ENCODE data around the gene ILDR2.
A peak's percentile ranks its signal among the peaks of the same experiment; 100 is the strongest.

ILDR2 gene

GRCh38 chr1:166924823-166925541, 50.4 kb downstream of the ILDR2 start:
- DNase-seq: no peak

- DNase-seq: peak in 1 of 14 donors; percentile 13
These were observed 54.5 kb downstream of the ILDR2 start for GRCh38 chr1:166920561-166921475.

GRCh38 chr1:166918956-166919316, 56.4 kb downstream of the ILDR2 start:
- no peak for DNase-seq

GRCh38 chr1:166918088-166918955, 57.0 kb downstream of the ILDR2 start:
- no peak for DNase-seq

GRCh38 chr1:166915941-166916340, 59.4 kb downstream of the ILDR2 start:
- no peak for DNase-seq

- DNase-seq: no peak
These were observed 60.3 kb downstream of the ILDR2 start for GRCh38 chr1:166915042-166915441.

- no peak for DNase-seq
These were observed 61.2 kb downstream of the ILDR2 start for GRCh38 chr1:166914111-166914510.

GRCh38 chr1:166911624-166912023, 63.7 kb downstream of the ILDR2 start:
- no peak for DNase-seq

- DNase-seq: peak in 9 of 14 donors; percentile 1 to 52 (median 12)
These were observed 64.8 kb downstream of the ILDR2 start for GRCh38 chr1:166910396-166910994.

GRCh38 chr1:166908942-166909341, 66.4 kb downstream of the ILDR2 start:
- DNase-seq: no peak

- DNase-seq: no peak
These were observed 67.6 kb downstream of the ILDR2 start for GRCh38 chr1:166907763-166908162.

- no peak for DNase-seq
These were observed 68.3 kb downstream of the ILDR2 start for GRCh38 chr1:166907051-166907450.

- DNase-seq: no peak
These were observed 68.7 kb downstream of the ILDR2 start for GRCh38 chr1:166906647-166907046.

- DNase-seq: no peak
These were observed 69.4 kb downstream of the ILDR2 start for GRCh38 chr1:166905900-166906299.

- DNase-seq: no peak
These were observed 70.2 kb downstream of the ILDR2 start for GRCh38 chr1:166905136-166905535.

- no peak for DNase-seq
These were observed 72.1 kb downstream of the ILDR2 start for GRCh38 chr1:166903232-166903631.

GRCh38 chr1:166902279-166902678, 73.1 kb downstream of the ILDR2 start:
- DNase-seq: no peak

- DNase-seq: no peak
These were observed 74.4 kb downstream of the ILDR2 start for GRCh38 chr1:166900987-166901386.

- no peak for DNase-seq
These were observed 75.6 kb downstream of the ILDR2 start for GRCh38 chr1:166899769-166900168.

GRCh38 chr1:166895766-166896165, 79.6 kb downstream of the ILDR2 start:
- no peak for DNase-seq

GRCh38 chr1:166889776-166890175, 85.6 kb downstream of the ILDR2 start:
- DNase-seq: no peak

GRCh38 chr1:166888373-166889111, 86.8 kb downstream of the ILDR2 start:
- DNase-seq: no peak
